HS-27A (cell line): ENCODE results near the gene TMEM107.
A peak's percentile ranks its signal among the peaks of the same experiment; 100 is the strongest.
"Not testable (repeated sequence)": the region's sequence is repeated elsewhere in the genome, so short reads cannot be mapped to it uniquely, and the experiment has no call there.

Experiments used
- DNase-seq: peaks from one replicate; pipeline ENCODE4 v3.0.0-alpha.2; 2012; ENCODE audit warnings: low read depth, missing footprints

Gene TMEM107

DNA sequence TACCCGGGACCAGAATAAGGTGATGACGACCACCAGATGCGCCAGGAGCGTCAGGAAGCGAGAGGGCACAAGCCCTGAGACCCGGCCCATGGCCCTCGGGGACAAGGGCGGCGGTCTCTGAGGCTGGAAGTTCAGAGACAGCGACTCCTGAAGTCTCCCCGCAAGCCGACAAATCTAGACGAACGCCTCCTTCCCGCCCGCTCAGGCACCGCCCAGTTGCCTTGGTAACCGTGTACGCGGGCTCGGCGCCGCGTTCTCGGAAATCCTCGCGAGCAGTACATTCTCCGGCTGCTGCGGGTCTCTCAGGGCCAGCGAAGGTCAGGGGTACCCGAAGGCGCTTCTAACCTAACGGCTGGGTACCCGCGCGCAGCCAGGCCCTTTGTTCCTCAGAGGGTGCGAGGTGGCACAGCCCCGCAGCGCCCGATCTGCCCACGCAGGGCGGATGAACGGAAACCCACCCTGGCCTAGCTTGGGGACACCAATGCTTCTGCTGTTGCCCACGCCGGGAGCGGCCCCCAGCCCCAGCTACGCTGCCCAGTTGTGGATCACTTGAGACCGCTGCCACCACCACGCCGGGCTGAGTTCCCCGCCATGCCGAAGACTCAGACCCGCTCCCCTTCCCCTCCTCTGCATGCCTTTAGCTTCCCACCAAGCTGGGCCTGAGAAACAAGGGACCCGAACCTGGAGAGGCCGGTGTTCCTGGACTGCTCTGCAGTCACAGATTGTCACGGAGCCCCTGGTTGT lies at the start of gene TMEM107:
Gene TMEM107 (minus strand): TSS at position 184 of the 744 bp plus-strand sequence. CDS start 94 bp downstream, at position 90.
- DNase-seq = no peak

DNA sequence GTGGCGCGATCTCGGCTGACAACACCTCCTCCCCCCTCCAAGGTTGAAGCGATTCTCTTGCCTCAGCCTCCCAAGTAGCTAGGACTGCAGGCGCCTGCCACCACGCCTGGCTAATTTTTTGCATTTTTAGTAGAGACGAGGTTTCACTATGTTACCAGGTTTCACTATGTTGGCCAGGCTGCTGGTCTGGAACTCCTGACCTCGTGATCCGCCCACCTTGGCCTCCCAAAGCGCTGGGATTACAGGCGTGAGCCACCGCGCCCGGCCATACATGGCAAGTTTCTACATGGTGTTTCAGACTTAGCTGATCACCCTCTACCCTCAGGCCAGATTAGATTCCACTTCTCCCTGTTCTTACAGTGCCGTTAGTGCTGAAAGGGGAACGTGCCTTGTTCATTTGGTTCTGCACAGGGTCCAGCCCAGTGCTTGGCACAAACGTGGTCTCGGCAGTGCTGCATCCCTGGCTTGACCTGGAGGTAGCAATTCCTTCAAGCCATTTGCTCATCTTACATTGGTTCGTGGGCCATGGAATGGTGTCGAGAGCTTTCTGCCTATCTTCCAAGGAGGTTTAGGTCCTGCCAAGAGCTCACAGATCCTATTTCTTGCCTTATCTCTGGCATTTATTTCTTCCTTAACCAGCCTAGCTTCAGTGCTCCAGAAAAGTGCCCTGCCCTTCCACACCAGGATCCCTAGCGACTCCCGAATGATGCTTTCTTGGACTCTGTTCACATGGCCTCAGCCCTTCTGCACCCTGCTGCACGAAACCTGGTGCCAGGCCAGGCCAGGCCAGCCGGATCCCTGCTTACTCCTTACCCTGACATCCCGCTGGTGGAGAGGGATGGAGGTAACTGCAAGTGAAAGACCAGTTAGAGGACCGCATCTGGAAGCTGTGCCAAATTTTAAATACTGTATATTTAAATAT lies 49.0 kb upstream of the TMEM107 start:
- no peak for DNase-seq

DNA sequence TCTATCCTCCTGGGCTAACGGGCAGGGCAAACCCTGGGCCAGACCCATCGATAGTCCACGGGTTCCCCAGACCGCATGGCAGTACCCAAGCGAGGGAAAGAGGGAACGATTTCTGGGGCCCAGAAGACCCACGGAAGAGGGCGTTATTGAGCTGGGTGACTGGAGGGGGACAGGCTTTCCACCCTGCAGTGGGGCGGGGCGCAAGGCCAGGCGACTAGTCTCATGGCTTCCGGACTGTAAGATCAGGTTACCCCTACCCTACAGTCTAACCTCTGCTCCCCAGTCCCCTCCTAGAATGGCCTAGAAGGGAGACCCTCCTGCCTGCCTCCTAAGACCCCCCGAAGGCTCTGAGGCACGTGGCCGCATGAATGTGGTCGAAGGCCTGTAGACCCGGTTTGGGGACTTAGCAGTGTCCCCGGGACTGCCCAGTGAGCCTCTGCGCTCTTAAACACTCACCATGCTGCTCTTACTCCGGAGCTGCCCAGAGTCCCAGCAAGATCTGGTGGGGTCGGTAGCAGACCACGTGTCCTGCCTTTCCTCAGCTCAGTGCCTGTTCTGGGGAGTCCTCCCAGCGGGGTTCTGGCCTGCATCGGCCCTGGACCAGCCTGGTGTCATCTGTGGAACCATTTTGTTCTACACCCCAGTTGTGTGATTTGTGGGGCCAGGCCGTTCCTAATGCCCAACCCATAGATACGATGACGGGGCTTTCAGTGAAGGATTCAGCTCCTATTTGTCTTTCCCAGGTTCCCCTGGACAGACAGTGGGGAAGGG lies 47.4 kb upstream of the TMEM107 start:
- no peak for DNase-seq

DNA sequence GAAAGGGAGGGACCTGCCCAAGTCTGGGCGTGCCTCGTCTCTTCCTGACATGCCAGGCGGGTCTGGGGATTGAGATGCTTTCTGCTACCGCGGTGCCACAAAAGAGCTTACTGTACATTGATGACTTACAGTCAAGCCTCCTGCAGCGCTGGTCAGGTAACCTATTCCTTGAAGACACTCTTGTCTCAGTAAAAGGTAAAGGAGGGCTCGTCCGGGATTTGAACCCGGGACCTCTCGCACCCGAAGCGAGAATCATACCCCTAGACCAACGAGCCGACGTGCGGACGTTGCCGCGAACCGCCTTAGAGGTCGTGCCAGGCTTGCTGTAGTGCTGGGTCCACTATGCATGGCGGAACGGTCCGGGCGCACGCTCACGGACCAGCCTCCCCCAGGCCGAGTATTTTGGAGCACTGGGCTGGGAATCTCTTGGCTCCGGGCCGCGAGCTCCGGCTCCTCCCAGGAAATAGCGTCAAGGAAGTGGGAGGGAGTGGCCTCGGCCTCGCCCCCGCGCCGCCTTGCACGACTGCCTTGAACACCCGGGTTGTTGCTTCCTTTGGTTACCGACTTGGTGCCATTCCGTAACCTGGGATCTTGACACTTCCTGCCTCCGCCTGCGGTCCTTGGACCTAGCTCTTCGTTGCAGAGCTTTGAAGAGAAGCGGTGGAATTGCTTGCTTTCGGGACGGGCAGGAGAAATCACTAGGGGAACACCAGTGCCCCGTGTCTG lies 46.6 kb upstream of the TMEM107 start:
- peak; percentile 98 for DNase-seq

DNA sequence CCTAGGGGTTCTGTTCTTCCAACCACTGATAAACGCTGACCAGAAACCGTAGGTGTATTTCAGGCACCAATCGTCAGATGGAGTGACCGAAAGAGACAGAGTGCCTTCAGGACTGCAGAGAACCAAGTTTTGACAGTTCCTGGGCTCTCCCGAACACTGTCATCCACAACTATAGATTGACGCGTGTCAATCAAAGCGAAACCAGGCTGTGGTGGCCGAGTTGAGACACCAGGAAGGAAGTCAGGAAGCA lies 46.1 kb upstream of the TMEM107 start:
- DNase-seq = no peak

DNA sequence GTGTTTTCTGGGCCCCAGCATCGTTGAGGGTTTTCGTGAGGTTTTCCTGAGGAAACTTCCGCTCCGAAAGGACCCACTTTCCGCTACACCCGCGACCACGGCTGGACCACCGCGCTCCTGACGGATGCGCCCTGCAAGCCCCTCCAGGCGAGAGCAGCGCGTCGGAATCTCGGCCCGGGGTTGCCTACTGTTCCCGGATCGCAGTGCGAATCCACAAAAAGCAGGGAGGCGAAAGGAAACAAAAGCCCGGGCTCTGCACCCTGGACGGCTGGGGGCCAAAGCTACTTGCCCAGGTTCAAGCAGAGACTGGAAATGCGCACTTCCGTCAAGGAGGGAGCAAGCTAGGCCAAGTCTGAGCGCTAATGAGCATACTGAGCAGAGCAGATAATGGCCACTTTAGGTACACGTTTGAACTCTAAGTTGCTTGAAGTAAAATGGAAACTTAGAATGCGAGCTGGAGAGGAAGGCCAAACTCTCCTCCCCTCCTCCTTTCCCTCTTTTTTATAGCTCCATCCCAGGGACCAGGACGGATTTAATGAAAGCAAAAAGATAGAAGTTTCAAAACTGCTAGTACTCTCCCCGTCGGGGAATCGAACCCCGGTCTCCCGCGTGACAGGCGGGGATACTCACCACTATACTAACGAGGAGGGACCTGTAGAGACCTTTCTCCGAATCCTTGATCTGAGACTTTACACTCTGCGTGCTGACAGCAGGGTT lies 45.6 kb upstream of the TMEM107 start:
- DNase-seq = peak; percentile 97

DNA sequence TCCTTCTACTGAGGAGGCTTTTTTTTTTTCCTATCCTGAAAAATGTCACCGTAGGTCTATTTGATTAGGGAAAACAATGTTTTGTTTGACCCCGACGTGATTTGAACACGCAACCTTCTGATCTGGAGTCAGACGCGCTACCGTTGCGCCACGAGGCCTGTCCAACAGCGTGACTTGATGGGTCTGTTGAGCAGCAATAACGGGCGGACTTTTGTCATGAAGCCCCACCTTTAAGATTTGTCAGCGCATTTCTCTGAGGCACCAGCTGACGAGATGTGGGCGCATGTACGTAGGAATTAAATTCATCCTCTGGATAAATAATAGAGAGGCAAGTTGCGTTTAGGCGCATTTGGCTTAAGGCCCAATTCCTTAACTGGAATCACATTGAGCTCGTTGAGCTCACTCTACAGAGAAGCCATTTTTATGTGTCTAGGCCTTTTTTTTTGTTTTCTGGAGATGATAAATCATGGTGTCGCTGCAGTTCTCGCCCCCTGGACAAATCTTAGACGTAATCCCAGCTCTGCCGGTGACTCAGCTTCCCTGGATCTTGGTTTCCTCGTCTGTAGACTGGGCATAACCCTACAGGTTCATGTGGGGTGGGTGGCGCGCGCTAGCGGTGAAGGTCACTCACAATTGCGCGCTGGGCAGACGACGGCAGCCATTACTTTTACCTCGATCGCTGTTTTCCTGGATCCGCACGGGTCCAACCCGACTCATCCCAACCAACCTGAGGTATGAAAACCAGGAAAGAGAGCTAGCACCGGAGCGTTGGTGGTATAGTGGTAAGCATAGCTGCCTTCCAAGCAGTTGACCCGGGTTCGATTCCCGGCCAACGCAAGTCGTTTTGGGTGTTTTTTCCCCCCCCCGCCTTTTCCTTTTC lies 44.8 kb upstream of the TMEM107 start:
- DNase-seq = peak; percentile 97

DNA sequence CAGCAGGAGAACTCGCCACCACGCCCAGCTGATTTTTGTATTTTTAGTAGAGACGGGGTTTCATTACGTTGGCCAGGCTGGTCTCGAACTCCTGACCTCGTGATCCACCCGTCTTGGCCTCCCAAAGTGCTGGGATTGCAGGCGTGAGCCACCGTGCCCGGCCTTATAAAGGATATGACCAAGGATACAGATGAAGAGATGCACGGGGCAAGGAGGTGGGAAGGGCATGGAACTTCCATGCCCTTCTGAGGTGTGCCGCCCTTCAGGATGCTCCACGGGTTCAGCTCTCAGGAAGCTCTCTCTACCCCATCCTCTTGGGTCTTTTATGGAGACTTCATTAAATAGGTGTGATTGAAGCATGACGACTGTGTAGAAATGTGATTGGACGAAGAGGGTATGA lies 37.8 kb upstream of the TMEM107 start:
- DNase-seq = not testable (repeated sequence)

DNA sequence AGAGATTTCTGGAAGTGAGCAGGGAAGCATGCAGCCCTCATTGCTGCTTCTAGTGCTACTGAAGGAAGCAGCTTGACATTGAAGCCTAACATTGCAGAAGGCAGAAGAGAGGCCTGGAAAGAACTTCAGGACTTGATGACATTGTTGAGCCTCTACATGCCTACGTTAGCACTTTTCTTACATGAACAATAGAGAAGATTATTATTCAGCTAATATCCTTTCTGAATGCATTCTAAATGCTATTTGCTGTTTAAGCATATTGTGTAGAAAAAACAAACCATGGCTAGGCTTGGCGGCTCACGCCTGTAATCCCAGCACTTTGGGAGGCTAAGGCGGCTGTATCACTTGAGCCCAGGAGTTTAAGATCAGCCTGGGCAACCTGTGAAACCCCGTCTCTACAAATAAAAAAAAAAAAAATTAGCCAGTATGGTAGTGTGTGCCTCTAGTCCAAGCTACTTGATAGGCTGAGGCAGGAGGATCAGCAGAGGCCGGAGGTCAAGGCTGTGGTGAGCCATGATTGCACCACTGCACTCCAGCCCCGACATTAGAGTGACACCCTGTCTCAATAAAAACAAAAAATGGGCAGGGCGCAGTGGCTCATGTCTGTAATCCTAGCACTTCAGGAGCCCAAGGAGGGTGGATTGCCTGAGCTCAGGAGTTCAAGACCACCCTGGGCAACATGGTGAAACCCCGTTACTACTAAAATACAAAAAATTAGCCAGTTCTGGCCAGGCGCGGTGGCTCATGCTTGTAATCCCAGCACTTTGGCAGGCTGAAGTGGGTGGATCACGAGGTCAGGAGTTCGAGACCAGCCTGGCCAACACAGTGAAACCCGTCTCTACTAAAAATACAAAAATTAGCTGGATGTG lies 36.4 kb upstream of the TMEM107 start:
- DNase-seq = no peak

DNA sequence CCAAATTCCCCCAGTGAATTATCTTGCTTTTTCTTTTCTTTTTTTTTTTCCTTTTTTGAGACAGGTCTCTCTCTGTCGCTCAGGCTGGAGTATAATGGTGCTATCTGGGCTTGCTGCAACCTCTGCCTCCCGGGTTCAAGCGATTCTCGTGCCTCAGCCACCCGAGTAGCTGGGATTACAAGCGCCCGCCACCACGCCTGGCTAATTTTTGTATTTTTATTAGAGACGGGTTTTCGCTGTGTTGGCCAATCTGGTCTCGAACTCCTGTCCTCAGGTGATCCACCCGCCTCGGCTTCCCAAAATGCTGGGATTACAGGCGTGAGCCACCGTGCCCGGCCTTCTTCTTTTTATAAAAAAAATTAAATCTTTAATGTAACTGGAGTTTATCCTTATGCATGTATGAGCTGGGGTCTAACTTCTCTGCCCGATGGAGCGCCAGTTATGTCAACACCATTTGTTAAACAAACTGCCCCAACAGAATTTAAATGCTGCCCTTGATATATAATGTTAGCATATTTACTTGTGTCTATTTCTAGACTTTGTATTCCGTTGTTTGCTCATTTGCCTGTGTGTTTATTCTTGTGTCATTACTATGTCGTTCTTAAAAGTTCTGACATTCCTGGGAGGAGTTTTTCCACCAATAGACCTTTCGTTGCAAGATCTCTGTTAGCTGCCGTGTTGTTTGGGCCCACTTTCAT lies 34.7 kb upstream of the TMEM107 start:
- DNase-seq = no peak

DNA sequence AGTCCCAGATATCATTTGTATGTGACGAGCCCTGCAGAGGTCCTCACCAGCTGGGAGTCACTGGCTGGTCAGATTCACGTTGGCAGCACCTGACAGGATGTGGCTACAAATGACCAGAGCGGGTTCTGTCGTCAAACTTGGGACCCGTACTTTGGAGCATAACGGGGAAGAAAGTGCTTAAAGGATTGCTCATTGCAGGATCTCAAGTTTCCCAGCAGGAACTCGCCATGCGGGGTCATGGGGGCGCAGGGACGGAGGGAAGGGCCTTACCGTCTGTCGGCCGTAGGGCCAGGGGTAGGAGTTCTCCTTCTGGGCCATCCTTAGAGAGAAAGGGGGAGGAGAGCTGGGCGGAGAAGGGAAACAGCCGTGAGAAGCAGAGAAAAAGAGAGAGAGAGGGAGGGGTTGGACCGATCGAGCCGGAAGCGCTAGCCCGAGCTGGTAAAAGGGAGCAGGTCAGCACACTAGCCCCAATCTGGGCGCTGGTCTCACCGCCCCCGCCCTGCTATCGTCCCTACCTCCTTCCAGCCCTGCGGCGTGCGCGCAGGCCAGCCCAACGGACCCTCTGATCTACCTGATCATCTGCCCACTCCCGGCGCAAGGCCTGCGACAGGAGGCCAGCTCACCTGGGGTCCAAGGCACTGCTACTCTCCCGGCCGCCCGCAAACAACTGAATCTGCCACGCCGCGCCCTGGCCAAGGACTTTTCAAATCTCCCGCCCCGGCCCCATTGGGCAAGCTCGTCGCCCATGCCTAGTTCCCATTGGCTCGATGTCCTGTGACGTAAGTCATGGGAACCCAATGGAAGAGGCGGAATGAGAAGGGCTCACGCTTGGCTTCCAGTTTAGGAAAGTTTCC lies 34.0 kb upstream of the TMEM107 start, which contains the start of gene AURKB:
Gene AURKB (minus strand): TSS at position 669 of the 854 bp plus-strand sequence. CDS start 351 bp downstream, at position 318.
- DNase-seq = peak; percentile 97

DNA sequence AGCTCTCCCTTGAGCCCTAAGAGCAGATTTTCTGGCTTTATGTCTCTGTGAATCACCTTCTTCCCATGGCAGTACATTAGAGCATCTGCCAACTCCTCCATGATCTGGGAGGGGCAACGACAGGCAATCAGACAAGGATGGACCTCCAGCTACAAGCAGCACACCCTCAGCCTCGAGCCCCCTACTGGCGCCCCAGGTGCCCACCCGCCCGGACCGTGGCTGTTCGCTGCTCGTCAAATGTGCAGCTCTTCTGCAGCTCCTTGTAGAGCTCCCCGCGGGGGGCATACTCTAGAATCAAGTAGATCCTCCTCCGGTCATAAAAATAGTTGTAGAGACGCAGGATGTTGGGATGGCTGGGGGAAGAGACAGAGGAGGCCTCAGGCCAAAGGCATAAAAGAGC lies 30.4 kb upstream of the TMEM107 start:
- DNase-seq = no peak

DNA sequence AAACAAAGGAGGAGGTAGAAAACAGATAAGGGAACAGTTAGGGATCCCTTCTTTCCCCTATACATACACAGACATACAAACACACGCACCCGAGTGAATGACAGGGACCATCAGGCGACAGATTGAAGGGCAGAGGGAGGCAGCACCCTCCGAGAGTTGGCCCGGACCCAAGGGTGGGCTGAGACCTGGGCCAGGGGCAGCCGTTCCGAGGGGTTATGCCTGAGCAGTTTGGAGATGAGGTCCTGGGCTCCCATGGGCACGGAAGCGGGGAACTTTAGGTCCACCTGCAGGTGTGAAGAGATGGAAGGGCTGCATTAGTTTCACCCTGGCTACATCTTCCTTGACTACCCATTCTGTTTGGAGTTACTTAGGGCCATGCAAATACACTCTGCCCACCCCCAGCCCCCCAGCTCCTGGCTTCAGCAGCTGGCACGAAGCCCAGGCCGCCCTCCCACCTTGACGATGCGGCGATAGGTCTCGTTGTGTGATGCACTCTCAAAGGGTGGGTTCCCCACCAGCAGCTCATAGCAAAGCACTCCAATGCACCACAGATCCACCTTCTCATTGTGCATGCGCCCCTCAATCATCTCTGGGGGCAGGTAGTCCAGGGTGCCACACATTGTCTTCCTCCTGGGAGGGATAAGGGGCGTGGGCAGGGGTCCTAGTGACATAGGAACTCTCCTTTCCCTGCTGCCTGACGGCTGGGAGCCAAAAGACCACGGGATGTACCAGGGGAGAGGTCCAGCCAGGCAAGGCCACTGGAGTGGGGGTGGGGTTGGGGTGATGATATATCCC lies 28.8 kb upstream of the TMEM107 start:
- DNase-seq = no peak

DNA sequence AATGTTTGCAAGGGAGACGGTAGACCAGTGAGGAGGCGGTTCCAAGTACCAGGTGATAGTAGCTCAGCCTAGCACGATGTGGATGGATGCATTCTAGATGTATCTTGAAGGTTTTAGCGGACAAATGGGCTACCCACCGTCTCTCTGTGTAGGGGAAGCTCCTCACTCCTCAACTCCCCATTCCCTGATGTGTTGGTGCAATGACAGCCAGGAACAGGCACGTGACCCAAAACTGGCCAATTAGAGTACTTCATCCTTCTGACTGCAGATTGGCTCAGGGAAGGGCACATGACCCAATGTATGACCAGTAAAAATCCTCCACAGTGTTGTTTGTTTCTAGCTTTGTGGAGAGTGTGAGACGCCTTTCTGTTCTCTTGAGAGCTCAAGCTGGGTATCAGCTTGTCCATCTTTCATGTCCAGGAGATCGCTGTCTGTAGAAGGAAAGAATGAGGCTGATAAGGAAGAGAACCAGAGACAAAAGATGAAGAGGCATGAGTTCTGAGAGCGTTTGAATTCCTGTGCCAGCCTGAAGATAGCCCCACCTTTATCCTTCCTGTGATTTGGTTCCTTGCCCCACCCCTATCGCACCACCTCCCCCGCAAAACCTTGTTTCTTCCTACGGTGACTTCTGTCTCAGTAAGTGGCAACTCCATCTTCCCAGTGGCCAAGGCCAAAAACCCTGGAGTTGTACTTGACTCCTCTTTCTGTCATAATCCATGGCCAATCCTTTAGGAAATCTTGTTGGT lies 16.1 kb upstream of the TMEM107 start:
- no peak for DNase-seq

DNA sequence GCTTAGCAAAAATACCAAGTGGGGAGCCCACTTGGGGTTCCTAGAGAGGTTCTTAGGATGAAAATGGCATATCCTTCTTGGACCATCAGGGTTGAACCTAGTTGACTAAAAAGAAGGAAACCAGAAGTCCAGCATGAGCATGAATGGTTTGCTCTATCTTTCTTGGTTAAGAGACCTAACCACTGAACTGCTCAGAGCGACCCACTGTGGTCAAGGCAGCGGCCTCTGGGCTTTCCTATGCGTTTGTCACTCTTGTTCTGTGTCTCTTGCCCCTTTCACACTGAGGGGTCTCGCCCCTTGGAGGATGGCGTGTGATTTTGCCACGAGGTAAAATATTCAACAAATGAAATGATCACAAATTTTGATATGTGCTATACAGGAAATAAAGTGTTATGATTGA lies 14.3 kb upstream of the TMEM107 start:
- no peak for DNase-seq
